ENCODE results near the gene STKLD1. TPM values are rescaled to one million over a fixed set of nuclear protein-coding genes. Genes with fewer than 3 reads are reported as not detected.

The STKLD1 gene
- total and polyA plus RNA-seq, 9 of the 15 experiments (the other 6 are each of a cell fraction or from before 2014, with no cell fraction given): 0.10 to 0.65 (median 0.33) TPM; not detected in 2

DNA sequence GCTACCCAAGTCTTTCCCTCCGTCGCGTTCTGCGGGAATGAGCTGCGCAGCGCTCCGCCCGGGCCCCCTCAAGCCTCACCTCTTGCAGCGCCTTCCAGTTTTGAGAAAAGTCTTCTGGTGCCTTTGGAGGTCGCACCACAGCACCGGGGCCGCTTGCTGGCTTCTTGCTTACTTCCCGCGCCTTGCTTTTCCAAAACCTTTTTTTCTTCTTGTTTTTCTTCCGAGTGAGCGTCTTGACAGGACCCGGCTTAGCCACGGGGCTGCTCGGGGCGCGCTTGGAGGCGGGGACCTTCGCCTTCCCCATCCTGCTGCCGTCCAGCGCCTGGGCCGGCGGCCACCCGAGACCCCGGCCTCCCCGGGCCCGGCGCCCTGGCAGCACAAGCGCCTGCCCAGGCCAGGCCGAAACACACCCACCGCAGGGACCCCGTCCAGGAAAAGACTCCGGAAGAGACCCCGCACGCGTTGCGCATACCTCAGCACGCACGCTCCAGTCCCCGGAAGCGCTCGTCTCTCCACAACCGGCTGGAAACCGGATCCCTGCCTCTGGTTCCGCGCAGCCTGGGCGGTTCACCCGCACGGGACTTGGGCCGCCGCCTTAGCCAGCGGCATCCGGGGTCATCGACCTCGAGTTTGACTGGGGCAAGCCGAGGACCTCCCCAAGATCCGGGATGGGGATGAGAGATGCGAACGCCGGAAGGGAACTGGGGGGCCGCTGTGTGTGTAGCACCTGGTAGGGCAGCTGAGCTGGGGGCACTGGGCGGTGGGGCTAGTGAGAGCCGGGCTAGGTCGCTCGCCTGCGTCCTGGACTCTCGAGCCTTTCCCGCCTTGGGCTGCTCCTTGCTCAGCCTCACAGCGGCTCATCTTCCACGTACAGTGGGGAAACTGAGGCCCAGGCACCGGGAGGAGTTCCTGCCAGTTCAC lies 41.6 kb downstream of the STKLD1 start, which contains the start of gene REXO4 (continued):
- TF ChIP-seq, protein P1, sequence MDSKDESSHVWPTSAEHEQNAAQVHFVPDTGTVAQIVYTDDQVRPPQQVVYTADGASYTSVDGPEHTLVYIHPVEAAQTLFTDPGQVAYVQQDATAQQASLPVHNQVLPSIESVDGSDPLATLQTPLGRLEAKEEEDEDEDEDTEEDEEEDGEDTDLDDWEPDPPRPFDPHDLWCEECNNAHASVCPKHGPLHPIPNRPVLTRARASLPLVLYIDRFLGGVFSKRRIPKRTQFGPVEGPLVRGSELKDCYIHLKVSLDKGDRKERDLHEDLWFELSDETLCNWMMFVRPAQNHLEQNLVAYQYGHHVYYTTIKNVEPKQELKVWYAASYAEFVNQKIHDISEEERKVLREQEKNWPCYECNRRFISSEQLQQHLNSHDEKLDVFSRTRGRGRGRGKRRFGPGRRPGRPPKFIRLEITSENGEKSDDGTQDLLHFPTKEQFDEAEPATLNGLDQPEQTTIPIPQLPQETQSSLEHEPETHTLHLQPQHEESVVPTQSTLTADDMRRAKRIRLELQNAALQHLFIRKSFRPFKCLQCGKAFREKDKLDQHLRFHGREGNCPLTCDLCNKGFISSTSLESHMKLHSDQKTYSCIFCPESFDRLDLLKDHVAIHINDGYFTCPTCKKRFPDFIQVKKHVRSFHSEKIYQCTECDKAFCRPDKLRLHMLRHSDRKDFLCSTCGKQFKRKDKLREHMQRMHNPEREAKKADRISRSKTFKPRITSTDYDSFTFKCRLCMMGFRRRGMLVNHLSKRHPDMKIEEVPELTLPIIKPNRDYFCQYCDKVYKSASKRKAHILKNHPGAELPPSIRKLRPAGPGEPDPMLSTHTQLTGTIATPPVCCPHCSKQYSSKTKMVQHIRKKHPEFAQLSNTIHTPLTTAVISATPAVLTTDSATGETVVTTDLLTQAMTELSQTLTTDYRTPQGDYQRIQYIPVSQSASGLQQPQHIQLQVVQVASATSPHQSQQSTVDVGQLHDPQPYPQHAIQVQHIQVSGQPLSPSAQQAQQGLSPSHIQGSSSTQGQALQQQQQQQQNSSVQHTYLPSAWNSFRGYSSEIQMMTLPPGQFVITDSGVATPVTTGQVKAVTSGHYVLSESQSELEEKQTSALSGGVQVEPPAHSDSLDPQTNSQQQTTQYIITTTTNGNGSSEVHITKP (IDR thresholded peaks at IDR 0.05; ENCODE audit: partially characterized antibody): peak; percentile 69
- TF ChIP-seq, protein P2, sequence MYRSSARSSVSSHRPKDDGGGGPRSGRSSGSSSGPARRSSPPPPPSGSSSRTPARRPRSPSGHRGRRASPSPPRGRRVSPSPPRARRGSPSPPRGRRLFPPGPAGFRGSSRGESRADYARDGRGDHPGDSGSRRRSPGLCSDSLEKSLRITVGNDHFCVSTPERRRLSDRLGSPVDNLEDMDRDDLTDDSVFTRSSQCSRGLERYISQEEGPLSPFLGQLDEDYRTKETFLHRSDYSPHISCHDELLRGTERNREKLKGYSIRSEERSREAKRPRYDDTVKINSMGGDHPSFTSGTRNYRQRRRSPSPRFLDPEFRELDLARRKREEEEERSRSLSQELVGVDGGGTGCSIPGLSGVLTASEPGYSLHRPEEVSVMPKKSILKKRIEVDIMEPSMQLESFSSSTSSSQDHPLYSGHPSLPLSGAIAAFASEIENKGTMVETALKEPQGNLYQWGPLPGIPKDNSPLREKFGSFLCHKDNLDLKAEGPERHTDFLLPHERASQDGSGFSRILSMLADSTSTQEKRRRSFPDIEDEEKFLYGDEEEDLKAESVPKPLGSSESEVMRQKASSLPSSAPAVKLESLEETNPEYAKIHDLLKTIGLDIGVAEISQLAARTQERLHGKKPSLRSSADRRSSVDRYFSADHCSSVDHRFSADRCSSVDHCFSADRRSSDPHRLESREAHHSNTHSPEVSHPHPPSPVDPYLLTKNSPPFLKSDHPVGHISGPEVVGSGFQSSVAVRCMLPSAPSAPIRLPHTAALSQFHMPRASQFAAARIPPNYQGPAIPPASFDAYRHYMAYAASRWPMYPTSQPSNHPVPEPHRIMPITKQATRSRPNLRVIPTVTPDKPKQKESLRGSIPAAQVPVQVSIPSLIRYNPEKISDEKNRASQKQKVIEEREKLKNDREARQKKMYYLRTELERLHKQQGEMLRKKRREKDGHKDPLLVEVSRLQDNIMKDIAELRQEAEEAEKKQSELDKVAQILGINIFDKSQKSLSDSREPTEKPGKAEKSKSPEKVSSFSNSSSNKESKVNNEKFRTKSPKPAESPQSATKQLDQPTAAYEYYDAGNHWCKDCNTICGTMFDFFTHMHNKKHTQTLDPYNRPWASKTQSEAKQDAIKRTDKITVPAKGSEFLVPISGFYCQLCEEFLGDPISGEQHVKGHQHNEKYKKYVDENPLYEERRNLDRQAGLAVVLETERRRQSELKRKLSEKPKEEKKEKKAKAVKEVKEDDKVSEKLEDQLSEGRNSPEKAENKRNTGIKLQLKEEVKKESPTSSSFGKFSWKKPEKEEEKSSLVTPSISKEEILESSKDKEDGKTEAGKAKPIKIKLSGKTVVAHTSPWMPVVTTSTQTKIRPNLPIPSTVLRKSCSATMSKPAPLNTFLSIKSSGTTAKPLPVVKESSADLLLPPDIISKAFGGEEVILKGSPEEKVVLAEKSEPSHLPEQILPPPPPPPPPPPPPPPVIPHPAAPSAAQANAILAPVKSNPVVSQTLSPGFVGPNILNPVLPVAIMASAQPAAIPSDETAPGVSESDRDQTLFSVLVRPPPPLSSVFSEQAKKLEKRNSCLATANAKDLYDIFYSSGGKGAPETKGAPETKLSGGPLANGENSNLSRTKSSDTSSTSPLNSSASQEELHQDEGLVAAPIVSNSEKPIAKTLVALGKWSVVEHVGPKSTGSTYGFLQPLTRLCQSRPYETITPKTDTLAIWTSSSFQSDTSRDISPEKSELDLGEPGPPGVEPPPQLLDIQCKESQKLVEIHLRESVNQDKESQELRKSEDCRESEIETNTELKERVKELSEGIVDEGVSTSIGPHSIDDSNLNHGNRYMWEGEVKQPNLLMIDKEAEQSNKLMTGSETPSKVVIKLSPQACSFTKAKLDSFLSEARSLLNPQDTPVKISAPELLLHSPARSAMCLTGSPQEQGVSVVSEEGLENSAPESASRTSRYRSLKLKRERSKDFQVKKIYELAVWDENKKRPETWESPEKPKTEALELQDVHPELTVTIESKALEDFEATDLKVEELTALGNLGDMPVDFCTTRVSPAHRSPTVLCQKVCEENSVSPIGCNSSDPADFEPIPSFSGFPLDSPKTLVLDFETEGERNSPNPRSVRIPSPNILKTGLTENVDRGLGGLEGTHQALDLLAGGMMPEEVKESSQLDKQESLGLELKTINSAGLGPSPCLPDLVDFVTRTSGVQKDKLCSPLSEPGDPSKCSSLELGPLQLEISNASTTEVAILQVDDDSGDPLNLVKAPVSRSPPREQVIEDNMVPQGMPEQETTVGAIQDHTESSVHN (IDR thresholded peaks at IDR 0.05; ENCODE audit: borderline replicate concordance in 1 of 2, low read depth in 1 of 2): peak in 1 of 2 experiments; percentile 72; a peak in 2 of 4 replicates
- TF ChIP-seq EZH2 (IDR thresholded peaks at IDR 0.05; ENCODE audit: borderline replicate concordance, low read depth, low read length): no peak
- no peak for TF ChIP-seq ZNF217 (CRISPR knock-in tag; IDR thresholded peaks at IDR 0.05)
- peak; percentile 5; the same call in 1 of the 2 replicates for TF ChIP-seq EP300 (IDR thresholded peaks at IDR 0.05; ENCODE audit: low read length)
- peak; percentile 71 for TF ChIP-seq MIER1 (IDR thresholded peaks at IDR 0.05; ENCODE audit: low read depth)
- TF ChIP-seq SMARCA4 (IDR thresholded peaks at IDR 0.05): no peak
- no peak for TF ChIP-seq FOSL1 (tag; conservative IDR thresholded peaks at IDR 0.05)
- no peak for TF ChIP-seq RUNX1 (IDR thresholded peaks at IDR 0.05; ENCODE audit: low read depth)
- TF ChIP-seq NFATC3 (IDR thresholded peaks at IDR 0.05): peak; percentile 82; the same call in 1 of the 2 replicates
- TF ChIP-seq, protein P3, sequence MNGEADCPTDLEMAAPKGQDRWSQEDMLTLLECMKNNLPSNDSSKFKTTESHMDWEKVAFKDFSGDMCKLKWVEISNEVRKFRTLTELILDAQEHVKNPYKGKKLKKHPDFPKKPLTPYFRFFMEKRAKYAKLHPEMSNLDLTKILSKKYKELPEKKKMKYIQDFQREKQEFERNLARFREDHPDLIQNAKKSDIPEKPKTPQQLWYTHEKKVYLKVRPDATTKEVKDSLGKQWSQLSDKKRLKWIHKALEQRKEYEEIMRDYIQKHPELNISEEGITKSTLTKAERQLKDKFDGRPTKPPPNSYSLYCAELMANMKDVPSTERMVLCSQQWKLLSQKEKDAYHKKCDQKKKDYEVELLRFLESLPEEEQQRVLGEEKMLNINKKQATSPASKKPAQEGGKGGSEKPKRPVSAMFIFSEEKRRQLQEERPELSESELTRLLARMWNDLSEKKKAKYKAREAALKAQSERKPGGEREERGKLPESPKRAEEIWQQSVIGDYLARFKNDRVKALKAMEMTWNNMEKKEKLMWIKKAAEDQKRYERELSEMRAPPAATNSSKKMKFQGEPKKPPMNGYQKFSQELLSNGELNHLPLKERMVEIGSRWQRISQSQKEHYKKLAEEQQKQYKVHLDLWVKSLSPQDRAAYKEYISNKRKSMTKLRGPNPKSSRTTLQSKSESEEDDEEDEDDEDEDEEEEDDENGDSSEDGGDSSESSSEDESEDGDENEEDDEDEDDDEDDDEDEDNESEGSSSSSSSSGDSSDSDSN (IDR thresholded peaks at IDR 0.05; ENCODE audit: borderline replicate concordance in 1 of 2, low read depth in 2 of 2, low read length in 2 of 2): peak; percentile 99
- no peak for TF ChIP-seq ZNF282 (CRISPR knock-in tag; IDR thresholded peaks at IDR 0.05)

Data from K562 (cell line).